COLO829 (cell line): Measurements from ENCODE around the gene RASAL2.
A peak's percentile ranks its signal among the peaks of the same experiment; 100 is the strongest.
"Not testable (repeated sequence)": the region's sequence is repeated elsewhere in the genome, so short reads cannot be mapped to it uniquely, and the experiment has no call there.

Source experiments
- DNase-seq: peaks from one replicate; pipeline ENCODE4 v3.0.0; 2012; ENCODE audit warnings: low spot score

Gene RASAL2

DNA sequence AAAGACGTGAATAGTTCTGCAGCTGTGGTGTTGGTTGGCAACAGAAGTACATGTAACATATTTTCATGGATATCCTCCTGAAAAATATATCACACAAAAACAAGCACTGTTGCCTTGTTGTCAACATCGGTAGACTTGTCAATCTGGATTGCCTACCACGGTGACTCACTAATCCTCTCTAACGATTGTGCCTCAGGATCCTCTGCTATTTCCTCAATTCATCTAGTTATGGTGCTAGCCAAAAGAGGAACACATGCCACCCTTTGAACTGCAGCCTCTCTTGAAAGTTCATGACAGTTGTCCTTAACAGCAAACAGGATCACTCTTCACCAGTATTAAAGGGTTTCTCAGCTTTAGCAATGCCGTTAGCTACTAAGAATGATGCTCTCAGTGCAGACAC is 25.7 kb downstream of the RASAL2 start:
- no peak for DNase-seq

GRCh38 chr1:178120088-178120487 is 26.2 kb downstream of the RASAL2 start:
- DNase-seq = no peak

DNA sequence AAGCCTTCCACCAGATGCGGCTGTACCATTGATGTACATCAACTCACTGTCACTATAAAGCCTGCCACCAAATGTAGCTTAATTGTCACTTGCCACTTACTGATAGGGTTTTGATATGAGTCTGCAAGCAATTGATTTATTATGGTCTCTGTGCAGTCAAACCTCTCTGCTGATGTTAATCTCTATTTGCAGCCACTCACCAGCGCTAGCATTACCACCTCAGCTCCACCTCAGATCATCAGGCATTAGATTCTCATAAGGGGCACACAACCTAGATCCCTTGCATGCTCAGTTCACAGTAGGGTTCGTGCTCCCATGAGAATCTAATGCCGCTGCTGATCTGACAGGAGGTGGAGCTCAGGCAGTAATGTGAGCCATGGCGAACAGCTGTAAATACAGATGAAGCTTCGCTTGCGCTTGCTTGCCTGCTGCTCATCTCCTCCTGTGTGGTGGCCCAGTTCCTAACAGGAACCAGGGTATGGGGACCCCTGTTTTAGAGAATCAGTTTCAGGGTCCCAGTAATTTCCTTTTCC is 26.7 kb downstream of the RASAL2 start:
- not testable (repeated sequence) for DNase-seq

- DNase-seq = no peak
Observed at GRCh38 chr1:178121883-178122282, 28.0 kb downstream of the RASAL2 start.

GRCh38 chr1:178122283-178122682 is 28.4 kb downstream of the RASAL2 start:
- no peak for DNase-seq

- no peak for DNase-seq
Observed at GRCh38 chr1:178124115-178124514, 30.2 kb downstream of the RASAL2 start.

GRCh38 chr1:178126261-178126660 is 32.4 kb downstream of the RASAL2 start:
- DNase-seq = no peak

DNA sequence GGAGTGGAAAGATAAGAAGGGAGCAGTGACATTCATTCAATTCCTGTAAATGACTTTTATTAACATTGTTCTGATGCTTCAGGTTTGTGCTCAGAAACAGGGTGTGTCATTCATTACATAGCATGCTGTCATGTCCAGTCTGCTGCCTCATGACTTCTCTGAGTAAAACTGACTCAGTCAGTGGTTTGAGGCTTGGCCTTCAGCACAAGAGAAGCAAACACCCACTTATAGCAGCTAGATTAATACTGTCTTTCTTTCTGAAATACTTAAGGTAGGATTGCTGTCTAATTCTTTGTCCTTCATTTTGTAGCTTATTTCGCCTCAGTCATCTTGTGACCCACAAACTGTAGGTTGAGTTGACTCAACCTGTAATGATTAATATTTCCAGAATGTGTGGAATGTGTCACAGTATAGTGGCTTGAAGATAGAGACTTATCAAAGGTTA is 32.9 kb downstream of the RASAL2 start:
- peak; percentile 65 for DNase-seq

DNA sequence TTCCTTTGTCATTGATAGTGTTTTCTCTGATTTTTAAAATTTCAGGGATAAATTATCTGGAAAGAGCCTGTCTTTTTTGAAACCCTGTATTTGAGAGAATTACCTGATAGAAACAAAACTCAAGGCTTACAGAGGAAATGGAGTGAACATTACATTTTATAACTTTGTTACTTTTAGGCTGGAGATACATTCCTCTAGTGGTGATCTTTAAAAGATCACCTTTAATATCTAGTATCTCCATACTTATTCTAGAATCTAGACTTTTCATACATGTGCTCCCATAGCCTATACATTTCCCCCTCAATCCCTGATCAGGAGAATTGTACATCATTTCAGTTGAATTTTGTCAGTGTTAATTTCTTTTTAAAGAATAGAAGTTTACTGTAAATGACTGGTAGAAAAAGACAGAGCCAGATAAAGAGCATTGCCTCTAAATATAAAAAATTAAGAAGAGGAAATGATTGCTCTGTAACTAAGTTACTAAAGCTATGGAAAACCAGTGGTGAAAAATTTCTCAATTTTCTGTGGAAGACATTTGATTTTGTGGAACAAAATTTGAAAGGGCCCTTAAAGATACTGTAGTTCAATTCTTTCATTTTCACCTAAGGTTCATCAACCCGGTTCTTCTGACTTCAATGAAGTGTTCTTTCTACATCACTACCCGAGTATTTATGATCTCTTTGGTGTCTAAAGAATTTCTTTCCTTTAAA is 33.7 kb downstream of the RASAL2 start:
- DNase-seq = no peak

DNA sequence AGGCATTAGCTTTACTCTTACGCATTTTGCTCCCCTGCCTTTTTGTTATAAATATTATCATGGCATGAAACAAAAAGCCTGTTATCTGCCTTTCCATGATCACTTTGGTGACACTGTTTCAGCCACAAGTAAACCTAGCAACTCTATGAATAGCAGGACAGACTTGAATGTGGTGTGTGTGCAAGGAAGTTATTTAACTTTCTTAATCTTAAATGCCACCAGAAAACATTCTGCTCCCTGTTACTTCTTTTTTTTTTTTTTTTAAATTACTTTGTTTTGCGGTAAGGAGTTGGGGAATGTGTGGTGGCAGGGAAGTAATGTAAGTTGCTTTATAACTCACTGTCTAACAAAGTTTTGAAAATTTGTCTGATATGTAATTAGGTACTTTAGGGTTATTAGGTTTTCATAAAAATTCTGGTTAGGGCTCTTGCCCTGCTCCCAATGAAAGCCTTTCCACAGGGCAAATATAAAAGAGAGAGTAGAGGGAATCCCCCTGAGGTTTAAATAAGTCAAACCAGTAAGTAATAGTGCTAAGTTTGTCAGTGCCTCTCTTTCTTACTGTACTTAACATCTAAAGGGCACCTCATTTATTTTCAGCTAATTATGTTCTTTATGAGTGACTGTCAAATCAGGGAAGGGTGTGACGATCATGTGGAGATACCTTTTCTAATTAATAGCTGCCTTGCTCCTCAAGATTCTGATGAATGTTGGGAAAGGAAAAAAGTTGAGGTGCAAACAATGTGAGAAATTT is 39.5 kb downstream of the RASAL2 start:
- DNase-seq = no peak

- DNase-seq = peak; percentile 21
Observed at GRCh38 chr1:178134061-178134460, 40.2 kb downstream of the RASAL2 start.

GRCh38 chr1:178137238-178137637 is 43.3 kb downstream of the RASAL2 start:
- DNase-seq = no peak

DNA sequence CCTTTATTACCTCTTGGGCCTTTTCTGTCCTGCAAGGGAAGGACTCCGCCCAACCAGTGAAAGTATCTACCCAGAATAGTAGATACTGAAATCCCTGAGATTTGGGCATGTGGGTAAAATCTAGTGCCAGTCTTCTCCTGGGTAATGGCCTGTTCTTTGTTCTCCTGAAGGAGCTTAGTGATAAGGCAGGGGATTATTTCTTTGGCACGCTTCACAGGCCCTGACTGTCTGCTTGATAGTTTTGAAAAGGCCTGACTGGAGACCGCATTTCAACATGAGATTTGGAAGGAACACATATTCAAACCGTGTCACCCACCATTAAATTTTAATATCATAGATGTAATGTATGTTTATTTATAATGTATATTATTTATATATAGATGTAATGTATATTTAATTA is 48.9 kb downstream of the RASAL2 start:
- no peak for DNase-seq

DNA sequence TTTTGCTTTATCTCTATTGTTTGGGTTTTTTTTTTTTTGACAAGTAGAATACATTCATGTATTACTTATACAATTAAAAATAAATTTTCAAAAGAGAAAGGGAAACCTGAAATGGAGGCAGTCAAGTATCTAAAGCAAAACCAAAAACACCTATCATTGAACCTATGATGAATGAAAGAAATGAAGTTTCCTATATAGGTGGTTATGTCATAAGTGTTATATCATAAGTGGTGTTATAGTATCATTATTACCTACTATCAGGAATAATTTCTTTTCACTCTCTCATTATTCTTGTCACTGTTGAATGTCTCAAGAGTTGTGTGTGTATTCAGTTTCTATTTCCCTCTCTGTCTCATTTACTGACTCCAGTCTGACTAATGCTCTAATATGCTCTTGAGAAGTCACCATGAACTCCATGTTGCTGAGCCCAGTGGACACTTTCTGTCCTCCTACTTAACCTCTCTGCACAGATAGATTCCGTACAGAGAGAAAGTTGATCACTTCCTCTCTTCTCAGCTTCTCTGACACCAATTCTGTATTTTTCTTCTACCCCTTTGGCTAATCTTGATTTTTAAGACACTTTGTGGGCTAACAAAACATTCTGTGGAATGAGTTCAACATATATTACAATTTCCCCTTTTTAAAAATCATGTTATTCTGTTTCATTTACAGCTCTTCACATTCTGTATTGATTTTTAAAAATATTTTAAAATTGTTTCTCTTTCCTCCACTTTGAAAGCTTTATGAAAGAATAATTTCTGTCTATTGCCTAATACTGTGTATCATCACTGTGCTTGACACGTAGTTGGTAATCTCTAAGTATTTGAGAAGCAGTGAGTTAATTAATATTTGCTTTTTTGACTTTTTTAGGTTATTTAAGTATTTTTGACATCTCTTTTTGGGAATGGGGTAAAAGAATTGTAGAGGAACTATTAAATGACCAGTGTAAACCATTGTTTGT is 50.1 kb downstream of the RASAL2 start:
- DNase-seq = no peak

DNA sequence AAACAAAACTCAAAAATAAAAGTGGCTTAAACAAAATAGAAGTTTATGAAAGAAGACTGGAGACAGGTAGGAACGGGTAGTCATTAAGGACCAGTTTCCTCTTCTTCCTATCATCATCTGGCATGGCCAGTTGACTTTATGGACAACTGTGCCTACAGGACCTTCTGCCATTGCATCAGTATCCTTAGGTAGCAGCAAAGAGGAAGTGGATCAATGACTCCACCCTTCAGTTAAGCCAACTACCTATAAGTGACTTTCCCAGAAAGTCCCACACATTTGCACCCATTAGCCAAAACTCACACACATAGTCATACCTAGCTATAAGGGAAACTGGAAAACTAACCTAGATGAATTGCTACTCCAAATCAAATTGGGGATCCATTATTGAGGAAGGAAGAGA is 51.7 kb downstream of the RASAL2 start:
- DNase-seq = no peak

- DNase-seq = no peak
Observed at GRCh38 chr1:178146436-178146835, 52.5 kb downstream of the RASAL2 start.

DNA sequence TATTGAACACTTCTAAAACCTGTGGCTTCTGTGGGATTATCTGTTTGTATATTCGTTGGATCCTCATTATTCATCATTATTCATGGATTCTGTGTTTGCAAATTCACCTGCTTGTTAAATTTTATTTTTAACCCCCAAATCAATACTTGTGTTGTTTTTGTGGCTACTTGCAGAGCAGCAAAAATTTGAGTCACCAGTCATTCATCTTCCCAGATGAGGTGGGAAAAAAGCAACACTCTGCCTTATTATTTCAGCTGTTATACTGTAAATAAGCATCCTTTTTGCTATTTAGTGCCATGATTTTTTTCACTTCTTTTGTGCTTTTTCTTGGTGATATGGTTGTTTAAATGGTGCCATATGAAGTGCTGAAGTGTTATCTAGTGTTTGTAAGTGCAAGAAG is 56.7 kb downstream of the RASAL2 start:
- no peak for DNase-seq

DNA sequence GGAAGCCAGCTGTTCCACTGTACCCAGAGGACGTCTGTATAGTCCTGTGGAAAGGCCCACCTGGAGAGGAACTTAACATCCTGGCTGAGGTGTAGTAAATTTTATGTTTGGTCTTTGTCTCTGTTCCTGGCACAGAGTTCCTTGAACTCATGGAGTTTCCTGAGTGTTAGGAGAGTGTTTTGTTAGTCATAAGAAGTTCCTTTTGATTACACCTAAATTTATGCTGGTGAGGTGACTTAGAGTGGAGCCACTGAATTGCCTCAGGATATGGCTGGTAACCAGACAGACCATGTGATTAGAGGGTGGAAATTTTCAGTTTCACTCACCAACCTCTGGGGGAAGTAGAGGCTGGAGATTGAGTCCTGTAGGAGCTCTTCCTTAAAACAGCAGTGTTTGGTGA is 57.9 kb downstream of the RASAL2 start:
- no peak for DNase-seq

DNA sequence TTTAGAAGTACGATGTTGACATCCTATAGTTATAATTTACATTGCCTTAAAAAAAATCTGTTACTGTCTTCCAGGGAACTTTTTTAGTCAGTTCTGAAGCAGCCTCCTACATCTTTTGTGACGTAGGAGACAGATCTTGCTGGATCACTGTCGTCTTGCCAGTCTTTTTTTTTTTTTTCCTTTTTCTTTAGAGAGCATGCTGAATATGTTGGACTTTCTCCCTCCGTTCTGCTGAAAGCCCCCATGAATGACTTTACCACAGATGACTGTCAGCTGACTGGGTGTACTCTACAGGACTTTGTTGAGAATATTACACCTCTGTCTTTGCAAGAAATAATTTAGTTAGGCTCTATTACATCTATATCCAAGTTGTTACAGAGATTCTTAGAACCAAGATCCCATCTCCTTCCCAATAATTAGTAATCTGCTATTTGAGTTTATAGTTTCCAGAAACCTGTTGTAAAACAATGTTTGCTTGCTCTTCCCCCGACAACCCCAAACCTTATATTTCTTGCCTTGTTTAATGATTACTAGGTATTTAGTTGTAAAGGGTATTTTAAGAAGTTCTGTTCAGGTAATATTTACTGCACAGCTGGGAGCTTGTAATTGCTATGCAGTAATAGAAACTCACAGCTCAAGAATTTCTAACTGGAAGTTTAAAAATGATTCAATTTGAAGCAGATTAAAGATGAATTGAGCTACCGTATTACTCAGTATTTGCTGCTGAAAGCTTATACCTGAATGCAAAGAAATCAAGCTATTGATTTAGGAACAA is 61.8 kb downstream of the RASAL2 start:
- peak; percentile 32 for DNase-seq

GRCh38 chr1:178160736-178161475 is 67.0 kb downstream of the RASAL2 start:
- DNase-seq = no peak

DNA sequence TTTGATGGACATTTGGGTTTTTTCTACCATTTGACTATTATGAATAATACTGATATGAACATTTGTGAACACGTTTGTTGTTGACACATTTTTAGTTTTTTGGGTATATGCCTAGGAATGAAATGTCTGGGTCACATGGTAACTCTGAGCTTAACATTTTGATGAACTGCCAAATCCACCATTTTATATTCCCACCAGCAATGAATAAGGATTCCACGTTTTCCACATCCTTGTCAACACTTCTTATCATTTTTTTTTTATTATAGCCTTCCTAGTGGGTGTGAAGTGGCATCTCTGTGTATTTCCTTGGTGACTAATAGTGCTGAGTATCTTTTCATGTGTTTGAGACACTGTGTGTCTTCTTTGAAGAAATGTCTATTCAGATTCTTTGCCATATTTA is 67.6 kb downstream of the RASAL2 start:
- DNase-seq = no peak
